ENCODE results near the gene OSGIN1. TPM values are rescaled to one million over a fixed set of nuclear protein-coding genes. Genes with fewer than 3 reads are reported as not detected.

The OSGIN1 gene
- total RNA-seq, 4 donors from 2014 or later: 0.77 to 5.4 (median 1.2) TPM; not detected in 1

DNA sequence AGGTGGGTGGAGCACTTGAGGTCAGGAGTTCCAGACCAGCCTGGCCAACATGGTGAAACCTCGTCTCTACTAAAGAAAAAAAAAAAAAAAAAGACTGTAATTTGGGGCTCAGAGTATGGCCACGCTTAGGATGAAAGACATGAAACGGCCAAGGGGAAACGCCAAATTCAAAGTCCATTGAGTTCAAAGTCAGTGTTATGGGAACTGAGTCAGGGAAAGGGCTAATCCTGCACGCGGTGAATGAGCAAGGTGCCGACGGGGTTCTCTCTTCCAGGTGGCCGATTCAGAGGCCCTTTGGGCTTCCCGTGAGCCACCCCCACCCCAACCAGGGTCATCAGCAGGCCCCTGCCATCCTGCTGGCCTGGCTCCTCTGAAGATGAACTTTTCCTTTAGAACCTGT is 7.5 kb upstream of the OSGIN1 start:
- TF ChIP-seq, protein P1, sequence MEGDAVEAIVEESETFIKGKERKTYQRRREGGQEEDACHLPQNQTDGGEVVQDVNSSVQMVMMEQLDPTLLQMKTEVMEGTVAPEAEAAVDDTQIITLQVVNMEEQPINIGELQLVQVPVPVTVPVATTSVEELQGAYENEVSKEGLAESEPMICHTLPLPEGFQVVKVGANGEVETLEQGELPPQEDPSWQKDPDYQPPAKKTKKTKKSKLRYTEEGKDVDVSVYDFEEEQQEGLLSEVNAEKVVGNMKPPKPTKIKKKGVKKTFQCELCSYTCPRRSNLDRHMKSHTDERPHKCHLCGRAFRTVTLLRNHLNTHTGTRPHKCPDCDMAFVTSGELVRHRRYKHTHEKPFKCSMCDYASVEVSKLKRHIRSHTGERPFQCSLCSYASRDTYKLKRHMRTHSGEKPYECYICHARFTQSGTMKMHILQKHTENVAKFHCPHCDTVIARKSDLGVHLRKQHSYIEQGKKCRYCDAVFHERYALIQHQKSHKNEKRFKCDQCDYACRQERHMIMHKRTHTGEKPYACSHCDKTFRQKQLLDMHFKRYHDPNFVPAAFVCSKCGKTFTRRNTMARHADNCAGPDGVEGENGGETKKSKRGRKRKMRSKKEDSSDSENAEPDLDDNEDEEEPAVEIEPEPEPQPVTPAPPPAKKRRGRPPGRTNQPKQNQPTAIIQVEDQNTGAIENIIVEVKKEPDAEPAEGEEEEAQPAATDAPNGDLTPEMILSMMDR (IDR thresholded peaks at IDR 0.05): no peak
- TF ChIP-seq POLR2A (IDR thresholded peaks at IDR 0.05): no peak
- Histone ChIP-seq H3K4me3 (no peak overlapping the region), H3K36me3 (no peaks in the 10 kb centered on the region), H3K27me3 (no peaks in the 10 kb centered on the region), H3K4me1 (no peaks in the 10 kb centered on the region), H3K9me3 (no peaks in the 10 kb centered on the region), H3K27ac (no peak overlapping the region)
- intact Hi-C loops (cut with DNase I; ENCODE audit: low total_unique reads): no loop called here
- no peak for DNase-seq

DNA sequence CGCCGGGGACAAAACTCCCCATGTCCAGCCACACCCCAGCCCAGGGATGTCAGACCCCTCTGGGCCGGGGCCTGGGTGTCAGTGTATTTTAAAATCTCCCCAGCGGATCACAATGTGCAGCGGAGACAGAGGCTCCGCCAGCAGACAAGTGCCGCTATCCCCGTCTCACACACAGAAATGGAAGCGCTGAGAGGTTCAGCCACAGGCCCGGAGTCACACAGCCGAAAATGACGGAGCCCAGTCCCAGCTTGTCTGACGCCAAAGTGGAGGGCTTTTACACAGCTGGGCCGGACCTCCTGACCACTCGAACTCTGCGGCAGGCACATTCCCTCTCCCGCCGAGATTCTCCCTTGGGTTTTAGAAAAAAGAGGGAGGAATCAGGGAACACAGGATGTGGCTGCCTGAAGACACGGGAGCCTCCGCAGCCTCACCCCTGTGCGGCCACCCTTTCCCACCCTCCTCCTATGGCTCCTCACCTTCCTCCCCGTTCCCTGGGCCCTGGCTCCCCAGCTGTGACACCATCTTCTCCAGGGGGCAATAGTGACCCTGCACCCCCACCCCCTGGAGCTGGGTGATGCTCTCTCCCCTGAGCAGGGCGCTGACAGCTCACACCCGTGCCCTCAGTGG is 6.8 kb upstream of the OSGIN1 start:
- Histone ChIP-seq H3K36me3 (no peaks in the 10 kb centered on the region), H3K4me1 (no peaks in the 10 kb centered on the region), H3K4me3 (no peak overlapping the region), H3K27ac (no peak overlapping the region), H3K27me3 (no peaks in the 10 kb centered on the region), H3K9me3 (no peaks in the 10 kb centered on the region)
- intact Hi-C loops (cut with DNase I; ENCODE audit: low total_unique reads): no loop called here
- no peak for TF ChIP-seq POLR2A (IDR thresholded peaks at IDR 0.05)
- TF ChIP-seq, protein P1 (IDR thresholded peaks at IDR 0.05): no peak
- DNase-seq: no peak

DNA sequence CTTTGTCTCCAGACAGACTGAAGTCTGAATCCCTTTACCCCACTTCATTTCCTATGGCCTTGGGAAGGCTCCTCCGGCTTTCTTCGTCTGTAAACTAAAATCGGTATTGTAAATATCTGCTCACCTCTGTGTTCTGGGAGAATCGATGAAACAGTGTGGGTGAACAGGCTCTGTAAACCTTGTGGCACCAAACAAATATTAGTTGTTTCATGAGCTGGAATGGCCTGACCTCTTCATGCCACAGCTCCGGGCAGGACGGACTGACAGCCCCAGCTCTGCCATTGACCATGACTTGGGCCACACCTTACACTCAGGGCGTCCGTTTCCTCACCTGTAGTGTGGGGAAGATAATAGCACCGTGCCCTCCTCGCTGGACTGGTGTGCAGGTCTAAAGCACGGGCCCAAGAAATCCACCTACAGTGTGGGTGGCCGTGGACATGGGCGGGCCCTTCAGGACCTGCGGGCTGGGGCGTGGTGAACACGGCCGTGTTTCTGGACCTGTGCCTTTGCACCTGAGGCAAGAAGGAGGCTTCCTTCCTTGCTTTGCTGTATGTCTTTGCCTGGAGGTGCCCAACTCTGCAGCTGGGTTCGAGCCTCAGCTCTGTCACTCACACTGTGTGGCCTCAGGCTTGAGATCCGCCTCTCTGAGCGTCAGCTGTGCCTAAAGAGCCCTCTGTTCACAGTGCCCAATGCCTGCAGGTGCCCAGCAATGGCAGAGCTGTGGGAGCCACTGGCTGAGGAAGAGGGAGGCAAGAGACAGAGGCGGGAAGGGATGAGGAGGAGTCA is 6.1 kb upstream of the OSGIN1 start:
- DNase-seq: no peak
- intact Hi-C loops (cut with DNase I; ENCODE audit: low total_unique reads): no loop called here
- Histone ChIP-seq H3K4me1 (no peaks in the 10 kb centered on the region), H3K27me3 (no peaks in the 10 kb centered on the region), H3K36me3 (no peaks in the 10 kb centered on the region), H3K27ac (no peak overlapping the region), H3K9me3 (no peaks in the 10 kb centered on the region), H3K4me3 (no peak overlapping the region)
- TF ChIP-seq, protein P1 (IDR thresholded peaks at IDR 0.05): no peak
- no peak for TF ChIP-seq POLR2A (IDR thresholded peaks at IDR 0.05)

DNA sequence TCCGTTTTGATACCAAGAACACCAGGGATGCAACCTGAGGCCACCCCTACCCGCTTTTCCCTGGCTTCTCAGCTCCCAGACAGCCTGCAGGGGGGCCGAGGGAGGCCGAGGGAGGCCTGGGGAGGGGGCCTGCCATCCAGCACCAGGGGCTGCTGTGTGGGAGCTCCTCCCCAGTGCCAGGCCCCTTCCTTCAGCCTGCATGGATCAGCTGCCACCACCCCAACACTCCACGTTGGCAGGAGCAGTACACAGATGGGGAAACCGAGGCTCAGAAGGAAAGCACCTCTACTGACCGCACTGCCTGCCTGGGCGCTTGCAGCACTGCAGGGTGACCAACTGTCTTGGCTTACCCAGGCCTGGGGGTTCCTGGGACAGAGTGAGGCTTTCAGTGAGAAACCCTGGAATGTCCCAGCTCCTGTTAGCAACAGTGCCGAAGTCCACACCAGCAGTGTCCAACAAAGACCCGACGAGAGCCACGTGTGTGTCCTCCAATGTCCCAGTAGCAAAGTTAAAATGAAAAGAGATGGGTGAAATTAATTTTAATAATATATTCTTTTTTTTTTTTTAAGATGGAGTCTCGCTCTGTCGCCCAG is 5.3 kb upstream of the OSGIN1 start:
- H3K4me1 ChIP-seq: peaks cover 0 to 3% of the 10 kb centered on the region in 2 donors
- no peak for DNase-seq
- intact Hi-C loops (cut with DNase I; ENCODE audit: low total_unique reads): no loop called here
- H3K27ac ChIP-seq: no peak overlapping the region
- H3K4me3 ChIP-seq: no peak overlapping the region
- H3K27me3 ChIP-seq: no peaks in the 10 kb centered on the region
- H3K9me3 ChIP-seq: no peaks in the 10 kb centered on the region
- no peaks in the 10 kb centered on the region for H3K36me3 ChIP-seq
- TF ChIP-seq, protein P1 (IDR thresholded peaks at IDR 0.05): no peak
- no peak for TF ChIP-seq POLR2A (IDR thresholded peaks at IDR 0.05)
